IPS-15b (cell line): Measurements from ENCODE around the gene FKBP1B.
"Not testable (repeated sequence)": the region's sequence is repeated elsewhere in the genome, so short reads cannot be mapped to it uniquely, and the experiment has no call there.

ENCODE experiments used
- H3K27me3 ChIP-seq: one replicate; pipeline ENCODE4 v1.6.1; 2013; ENCODE audit warnings: low read length; ENCODE audit not compliant: control insufficient read depth, insufficient read depth
- H3K36me3 ChIP-seq: one replicate; pipeline ENCODE4 v1.6.1; 2013; ENCODE audit warnings: low read length; ENCODE audit not compliant: control insufficient read depth, insufficient read depth
- H3K4me1 ChIP-seq: one replicate; pipeline ENCODE4 v1.6.1; 2013; ENCODE audit warnings: mild to moderate bottlenecking, low read length; ENCODE audit not compliant: control insufficient read depth, insufficient read depth
- H3K4me3 ChIP-seq: one replicate; pipeline ENCODE4 v1.5.1; 2013; ENCODE audit warnings: low read depth, low read length
- H3K9ac ChIP-seq: one replicate; pipeline ENCODE4 v1.6.1; 2013; ENCODE audit warnings: low read depth, mild to moderate bottlenecking, low read length
- H3K9me3 ChIP-seq: one replicate; pipeline ENCODE4 v1.6.1; 2013; ENCODE audit warnings: mild to moderate bottlenecking, low read length; ENCODE audit not compliant: control insufficient read depth, insufficient read depth

FKBP1B gene

DNA sequence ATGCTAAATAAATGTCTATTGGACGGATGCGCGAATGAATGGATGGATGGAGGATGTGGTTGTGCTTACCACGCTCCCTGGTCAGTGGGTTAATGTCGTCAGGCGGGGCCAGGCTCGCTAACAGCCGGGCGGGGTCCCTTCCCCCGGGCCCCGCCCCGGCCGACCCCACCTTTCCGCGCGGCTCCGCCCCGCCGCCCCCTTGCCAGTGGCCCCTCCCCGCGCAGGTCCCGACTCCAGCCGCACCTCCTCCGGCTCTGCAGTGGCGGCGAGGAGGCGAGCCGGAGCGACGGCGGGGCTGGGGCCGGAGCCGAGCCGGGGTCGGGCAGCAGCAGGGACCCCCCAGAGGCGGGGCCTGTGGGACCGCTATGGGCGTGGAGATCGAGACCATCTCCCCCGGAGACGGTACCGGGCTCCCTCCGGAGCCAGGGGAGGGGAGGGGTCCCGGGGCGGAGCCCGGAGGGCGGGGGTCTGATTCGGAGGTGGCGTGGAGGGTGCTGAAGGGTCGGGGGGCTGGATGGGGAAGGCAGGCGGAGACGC is at the start of gene FKBP1B:
Gene FKBP1B, plus strand, starts transcription at position 257 of the 537 bp plus-strand sequence. Its CDS starts 109 bp downstream, at position 366.
- Histone ChIP-seq H3K36me3 (no peaks in the 10 kb centered on the region), H3K4me1 (peaks cover 2% of the 10 kb centered on the region), H3K9ac (peak within 1 kb of the TSS; percentile 70), H3K4me3 (peak within 1 kb of the TSS; percentile 82), H3K9me3 (no peaks in the 10 kb centered on the region), H3K27me3 (no peaks in the 10 kb centered on the region)

DNA sequence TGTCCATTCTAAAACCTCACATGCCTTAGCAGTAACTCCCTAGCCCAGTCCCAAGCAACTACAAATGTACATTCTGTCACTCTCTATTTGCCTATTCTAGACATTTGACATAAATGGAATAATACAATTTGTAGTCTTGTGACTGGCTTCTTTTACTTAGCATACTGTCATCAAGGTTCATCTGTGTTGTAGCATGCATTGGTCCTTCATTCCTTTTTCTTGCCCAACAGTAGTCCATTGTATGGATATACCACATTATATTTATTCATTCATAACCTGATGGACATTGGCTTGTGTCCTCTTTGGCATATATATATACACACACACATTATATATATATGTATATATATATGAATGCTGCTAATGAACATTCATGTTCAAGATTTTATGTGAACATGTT is 41.8 kb upstream of the FKBP1B start:
- Histone ChIP-seq H3K9me3 (no peaks in the 10 kb centered on the region), H3K27me3 (peaks cover 4% of the 10 kb centered on the region), H3K9ac (no peak overlapping the region), H3K4me1 (peaks cover 3% of the 10 kb centered on the region), H3K36me3 (no peaks in the 10 kb centered on the region), H3K4me3 (no peak overlapping the region)

DNA sequence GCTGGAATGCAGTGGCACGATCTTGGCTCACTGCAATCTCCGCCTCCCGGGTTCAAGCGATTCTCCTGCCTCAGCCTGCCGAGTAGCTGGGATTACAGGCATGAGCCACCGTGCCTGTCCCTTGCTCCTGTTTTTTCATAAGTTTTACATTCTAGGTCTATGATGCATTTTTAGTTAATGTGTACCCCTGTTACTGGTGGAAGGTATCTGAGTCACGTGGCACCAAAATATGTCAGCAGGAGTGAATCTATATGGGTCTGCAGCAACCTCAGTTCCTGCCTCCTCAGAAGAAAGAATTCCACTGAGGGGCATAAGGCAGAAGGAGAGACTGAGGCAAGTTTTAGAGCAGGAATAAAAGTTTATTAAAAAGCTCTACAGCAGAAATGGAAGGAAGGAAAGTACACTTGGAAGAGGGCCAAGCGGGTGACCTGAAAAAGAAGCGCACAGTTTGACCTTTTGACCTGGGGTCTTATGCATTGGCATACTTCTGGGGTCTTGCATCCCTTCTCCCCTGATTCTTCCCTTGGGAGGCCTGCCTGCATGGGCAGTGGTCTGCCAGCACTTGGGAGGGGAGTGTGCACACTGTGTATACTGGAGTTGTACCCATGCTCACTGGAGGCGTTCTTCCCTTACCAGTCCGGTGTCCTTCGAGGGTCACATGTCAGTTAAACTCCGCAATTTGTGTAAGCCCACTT is 40.7 kb upstream of the FKBP1B start:
- Histone ChIP-seq H3K9ac (no peak overlapping the region), H3K36me3 (no peaks in the 10 kb centered on the region), H3K4me1 (peaks cover 3% of the 10 kb centered on the region), H3K4me3 (no peak overlapping the region), H3K27me3 (peaks cover 4% of the 10 kb centered on the region), H3K9me3 (no peaks in the 10 kb centered on the region)

DNA sequence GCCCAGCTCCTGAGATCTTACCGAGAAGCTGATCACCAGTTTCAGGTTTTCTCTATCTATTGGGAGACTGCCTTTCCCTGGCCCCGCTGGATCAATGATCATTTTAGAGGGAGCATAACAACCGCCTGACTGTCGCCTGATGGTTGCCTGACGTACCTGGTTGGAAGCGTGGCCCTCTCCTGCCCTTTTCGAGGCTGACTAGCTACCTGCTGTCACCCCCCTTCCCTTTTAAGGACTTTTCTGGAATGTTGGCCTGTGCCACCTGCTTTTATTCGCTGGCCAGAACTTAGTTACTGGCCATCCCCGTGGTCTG is 40.2 kb upstream of the FKBP1B start:
- Histone ChIP-seq H3K4me1 (peaks cover 3% of the 10 kb centered on the region), H3K9ac (no peak overlapping the region), H3K9me3 (no peaks in the 10 kb centered on the region), H3K27me3 (peaks cover 4% of the 10 kb centered on the region), H3K4me3 (peak overlapping the region; percentile 54), H3K36me3 (no peaks in the 10 kb centered on the region)

DNA sequence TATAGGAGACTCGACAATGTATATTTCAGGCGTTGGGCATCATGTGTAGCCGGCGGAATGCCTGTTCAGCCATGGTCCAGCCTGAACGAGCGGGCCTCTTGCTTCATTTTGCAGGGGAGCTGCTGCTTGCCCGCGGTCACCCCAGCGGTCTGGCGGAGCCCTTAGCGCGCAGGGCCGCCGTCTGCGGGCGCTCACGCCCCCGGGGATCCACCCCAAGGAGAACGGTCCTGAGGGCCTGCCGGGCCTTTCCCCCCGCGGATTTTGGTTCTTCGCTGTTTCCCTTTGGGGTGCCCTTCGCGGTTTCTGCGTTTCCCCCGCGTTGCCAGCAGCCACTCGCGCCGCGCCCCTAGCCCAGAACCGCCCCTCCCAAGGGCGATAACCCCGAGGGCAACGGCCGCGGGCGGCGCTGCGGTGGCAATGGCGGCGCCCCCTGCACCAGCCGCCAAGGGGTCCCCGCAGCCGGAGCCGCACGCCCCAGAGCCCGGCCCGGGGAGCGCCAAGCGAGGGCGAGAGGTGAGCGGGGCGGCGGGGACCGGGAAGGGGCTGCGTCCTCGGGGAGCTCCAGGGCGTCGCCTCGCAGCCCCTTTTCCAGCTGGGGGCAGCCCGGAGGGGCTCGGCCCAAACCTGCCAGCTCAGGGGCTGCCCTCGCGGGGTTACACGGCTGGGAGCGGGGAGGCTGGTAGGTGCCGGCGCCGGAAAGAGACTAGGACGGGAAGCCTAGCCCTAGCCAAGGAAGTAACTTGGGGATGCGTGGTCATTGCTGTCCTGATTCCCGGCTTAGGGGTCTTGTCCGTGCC is 39.7 kb upstream of the FKBP1B start, which contains the start of gene MFSD2B:
Gene MFSD2B, plus strand, starts transcription at position 406 of the 797 bp plus-strand sequence. Its CDS starts 12 bp downstream, at position 418.
- Histone ChIP-seq H3K27me3 (peaks cover 4% of the 10 kb centered on the region), H3K4me1 (peaks cover 3% of the 10 kb centered on the region), H3K9me3 (no peaks in the 10 kb centered on the region), H3K4me3 (peak within 1 kb of the TSS; percentile 54), H3K9ac (peak within 1 kb of the TSS; percentile 76), H3K36me3 (no peaks in the 10 kb centered on the region)

DNA sequence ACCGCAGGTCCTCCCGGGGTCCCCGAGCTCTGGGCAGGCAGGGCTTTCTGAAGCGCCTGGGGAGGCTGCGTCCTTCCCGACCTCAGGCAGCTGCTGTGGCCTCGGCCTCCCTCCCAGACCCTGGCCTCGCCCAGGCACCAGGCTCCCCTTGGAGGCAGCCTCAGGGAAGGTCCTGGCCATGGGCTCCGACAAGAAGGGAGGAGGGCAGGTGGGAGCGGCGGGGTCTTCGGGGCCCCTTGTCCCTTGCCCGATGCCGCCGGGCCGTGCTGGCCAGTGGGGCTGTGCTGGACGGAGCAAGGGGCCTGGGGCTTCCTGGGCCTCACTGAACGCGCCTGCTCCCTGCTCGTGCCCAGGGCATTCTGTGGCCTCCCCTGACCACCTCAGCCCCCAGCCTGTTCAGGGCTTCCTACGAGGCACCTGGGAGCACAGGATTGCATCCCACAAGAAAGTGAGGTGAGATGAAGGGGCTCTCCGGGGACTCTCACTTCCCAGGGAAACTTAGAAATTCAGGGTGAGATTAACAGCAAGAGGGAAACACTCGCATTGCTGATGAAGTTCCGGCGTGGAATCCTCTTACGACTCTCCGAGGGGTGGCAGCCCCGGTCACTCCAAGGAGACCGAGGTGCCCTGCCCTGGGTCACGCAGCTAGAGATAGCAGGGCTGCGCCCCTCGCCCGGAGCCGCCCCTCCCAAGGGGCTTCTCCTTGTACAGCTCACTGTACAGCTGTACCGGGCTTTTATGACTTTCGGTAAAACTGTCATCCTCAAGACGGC is 38.9 kb upstream of the FKBP1B start:
- peak overlapping the region; percentile 54 for H3K4me3 ChIP-seq
- H3K4me1 ChIP-seq = peaks cover 3% of the 10 kb centered on the region
- H3K9ac ChIP-seq = peak overlapping the region; percentile 76
- H3K9me3 ChIP-seq = no peaks in the 10 kb centered on the region
- H3K36me3 ChIP-seq = no peaks in the 10 kb centered on the region
- H3K27me3 ChIP-seq = peaks cover 4% of the 10 kb centered on the region

DNA sequence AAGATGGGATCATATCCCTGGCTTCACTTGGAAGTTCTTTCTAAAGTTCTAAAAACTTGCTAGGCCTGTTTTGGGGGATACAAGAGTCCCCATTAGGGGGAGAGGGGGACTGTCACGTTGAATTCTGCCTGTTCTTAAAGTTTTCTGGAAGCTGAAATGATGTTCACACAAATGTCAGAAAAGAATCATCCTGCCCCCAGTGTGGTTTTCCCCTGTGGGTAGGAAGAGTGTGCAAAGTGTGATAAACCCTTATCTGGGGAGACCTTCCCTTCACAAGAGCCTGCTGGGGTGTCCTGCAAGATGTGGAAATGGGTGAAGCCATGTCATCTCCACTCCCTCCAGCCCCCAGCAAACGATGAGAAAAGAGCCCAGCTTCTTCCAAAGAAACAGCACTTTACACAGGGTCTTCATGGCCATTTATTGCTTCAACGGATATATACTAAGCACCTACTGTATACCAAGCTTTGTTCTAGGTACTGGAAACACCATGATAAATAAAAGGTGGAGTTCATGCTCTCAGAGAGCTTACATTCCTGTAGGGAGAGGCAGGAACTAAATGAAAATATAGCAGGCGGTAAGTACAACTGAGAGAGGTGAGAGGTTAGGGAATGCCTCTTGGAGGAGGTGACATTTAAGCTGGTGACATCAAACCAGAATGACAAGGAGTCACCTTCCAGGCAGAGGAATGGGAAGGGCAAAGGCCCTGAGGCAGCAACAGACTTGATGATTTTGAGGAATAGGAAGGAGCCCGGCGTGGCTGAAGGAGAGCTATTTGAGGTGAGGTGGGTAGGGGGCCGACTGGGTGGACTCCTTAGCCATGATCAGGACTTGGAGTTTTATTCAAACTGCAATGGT is 38.1 kb upstream of the FKBP1B start:
- H3K9me3 ChIP-seq = no peaks in the 10 kb centered on the region
- H3K9ac ChIP-seq = no peak overlapping the region
- peaks cover 3% of the 10 kb centered on the region for H3K4me1 ChIP-seq
- H3K4me3 ChIP-seq = no peak overlapping the region
- H3K27me3 ChIP-seq = peaks cover 4% of the 10 kb centered on the region
- H3K36me3 ChIP-seq = no peaks in the 10 kb centered on the region

DNA sequence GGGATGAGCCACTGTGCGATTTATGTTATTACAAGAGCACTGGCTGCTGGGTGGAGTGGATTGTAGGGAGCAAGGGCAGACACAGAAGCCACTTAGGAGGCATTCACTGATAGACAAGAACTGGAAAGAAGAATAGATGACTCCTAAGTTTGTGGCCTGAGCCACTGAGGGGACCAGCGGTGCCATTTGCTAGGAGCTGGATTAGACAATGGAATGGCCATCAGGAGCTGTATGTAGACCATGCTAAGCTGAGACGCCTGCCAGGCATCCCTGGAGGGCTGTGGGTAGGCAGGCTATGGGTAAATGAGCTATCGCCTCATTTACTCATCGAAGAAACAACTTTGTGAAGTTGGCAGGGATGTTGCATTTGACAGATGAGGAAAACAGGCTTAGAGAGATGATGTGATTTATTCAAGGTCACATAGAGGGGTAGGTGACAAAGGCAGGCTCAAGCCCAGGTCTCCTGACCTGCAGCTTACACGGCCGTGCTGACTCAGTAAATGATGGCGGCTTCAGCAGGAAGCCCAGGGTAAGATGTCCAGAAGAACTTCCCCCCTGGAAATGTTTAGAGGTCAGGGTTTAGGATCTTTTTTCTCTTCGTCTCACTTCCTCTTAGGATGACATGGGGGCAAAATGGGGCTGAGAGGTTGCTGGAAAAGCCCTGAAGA is 36.9 kb upstream of the FKBP1B start:
- no peaks in the 10 kb centered on the region for H3K9me3 ChIP-seq
- H3K4me3 ChIP-seq = no peak overlapping the region
- H3K9ac ChIP-seq = no peak overlapping the region
- peaks cover 4% of the 10 kb centered on the region for H3K27me3 ChIP-seq
- H3K4me1 ChIP-seq = peaks cover 3% of the 10 kb centered on the region
- no peaks in the 10 kb centered on the region for H3K36me3 ChIP-seq

DNA sequence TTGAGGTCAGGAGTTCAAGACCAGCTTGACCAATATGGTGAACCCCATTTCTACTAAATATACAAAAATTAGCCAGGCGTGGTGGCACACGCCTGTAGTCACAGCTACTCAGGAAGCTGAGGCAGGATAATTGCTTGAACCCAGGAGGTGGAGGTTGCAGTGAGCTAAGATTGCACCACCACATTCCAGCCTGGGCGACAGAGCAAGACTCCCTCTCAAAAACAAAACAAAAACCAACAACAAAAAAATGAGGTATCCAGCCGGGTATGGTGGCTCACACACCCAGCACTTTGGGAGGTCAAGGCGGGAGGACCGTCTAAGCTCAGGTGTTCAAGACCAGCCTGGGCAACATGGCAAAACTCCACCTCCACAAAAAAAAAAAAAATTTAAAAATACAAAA is 34.6 kb upstream of the FKBP1B start:
- not testable (repeated sequence) for H3K9ac ChIP-seq, H3K9me3 ChIP-seq, H3K27me3 ChIP-seq, H3K36me3 ChIP-seq, H3K4me1 ChIP-seq, H3K4me3 ChIP-seq

DNA sequence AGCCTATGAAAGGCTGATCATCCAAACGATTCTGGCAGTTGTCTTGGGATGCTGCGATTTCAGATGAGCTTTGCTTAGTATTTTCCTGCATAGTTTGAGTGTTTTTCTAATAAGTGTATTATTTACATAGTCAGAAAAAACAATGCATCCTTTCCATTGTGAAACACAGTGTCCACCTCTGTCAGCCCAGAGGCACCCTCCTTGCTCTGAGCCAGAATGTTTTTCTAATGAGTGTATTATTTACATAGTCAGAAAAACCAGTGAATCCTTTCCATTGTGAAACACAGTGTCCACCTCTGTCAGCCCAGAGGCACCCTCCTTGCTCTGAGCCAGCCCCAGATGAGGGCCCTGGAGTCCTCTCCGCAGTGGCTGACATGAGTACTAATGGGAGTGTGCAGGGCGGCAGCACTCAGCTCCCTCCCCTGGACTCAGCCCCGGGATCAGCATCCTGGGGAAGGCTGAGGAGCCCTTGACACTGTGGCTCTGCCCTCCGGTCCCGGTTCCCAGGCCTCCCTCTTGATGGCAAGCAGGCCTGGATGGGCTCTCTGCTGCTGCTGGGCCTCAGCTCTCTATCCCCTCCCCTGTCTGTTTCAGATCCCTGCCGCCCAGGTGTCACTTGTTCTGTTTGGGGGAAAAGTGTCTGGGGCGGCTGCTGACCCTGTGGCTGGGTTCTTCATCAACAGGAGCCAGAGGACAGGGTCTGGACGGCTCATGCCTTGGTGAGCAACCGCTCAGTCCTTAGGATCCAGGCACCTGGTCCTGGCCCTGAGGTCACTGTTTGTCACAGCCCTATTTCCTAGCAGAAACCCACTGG is 33.8 kb upstream of the FKBP1B start:
- Histone ChIP-seq H3K4me1 (no peaks in the 10 kb centered on the region), H3K9me3 (no peaks in the 10 kb centered on the region), H3K36me3 (no peaks in the 10 kb centered on the region), H3K27me3 (no peaks in the 10 kb centered on the region), H3K4me3 (no peak overlapping the region), H3K9ac (no peak overlapping the region)
